Activated CD4-positive, alpha-beta T cell treated with anti-CD3 and anti-CD28 coated beads for 24 hours (primary cell): ENCODE data around the gene PEX14.

ENCODE experiments used
- DNase-seq, 2 donors: peaks; one replicate each; pipeline ENCODE4 v3.0.0-alpha.2; 2020; ENCODE audit warnings: low read depth in 2 of 2

The PEX14 gene

GRCh38 chr1:10544239-10544638 is 69.5 kb downstream of the PEX14 start:
- no peak for DNase-seq

DNA sequence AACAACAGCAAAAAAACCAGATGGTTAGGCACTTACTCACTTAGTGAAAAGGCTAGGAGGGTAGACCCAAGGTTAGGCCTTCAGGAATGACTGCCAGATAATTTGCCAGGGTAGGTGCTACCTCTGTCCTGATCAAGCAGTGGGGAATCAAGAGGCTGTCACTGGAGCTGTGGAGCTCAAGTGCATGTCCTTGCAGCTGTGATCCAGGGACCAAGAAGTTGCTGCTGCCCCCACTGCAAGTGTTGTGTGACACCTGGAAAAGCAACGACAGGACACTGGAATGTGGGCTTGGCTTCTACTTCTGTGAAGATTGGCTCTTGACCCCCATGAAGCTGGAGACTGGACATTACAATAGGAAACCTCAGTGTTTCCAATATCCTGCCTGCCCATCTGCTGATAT is 72.1 kb downstream of the PEX14 start:
- DNase-seq, result no peak

- no peak for DNase-seq
Measured at GRCh38 chr1:10549904-10550664, 75.3 kb downstream of the PEX14 start.

DNA sequence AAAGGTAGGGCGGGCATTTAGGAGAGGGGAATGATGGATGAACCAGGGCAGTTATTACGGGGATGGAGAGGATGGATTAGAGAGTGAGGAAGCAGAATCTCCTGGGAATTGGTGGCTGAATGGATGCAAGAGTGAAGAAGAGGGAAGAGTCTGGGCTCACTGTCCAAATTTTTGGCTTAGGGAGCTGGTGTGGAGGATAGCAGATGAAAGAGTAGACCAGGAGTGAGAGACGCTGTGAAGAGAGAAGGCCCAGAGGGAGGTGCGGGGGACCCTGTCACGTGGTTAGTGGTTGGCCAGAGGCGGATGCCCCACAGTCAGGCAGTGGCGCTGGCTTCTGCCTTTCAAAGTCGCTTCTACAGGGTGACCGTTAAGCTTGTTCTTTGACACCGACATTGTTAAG is 78.4 kb downstream of the PEX14 start:
- DNase-seq, result no peak

DNA sequence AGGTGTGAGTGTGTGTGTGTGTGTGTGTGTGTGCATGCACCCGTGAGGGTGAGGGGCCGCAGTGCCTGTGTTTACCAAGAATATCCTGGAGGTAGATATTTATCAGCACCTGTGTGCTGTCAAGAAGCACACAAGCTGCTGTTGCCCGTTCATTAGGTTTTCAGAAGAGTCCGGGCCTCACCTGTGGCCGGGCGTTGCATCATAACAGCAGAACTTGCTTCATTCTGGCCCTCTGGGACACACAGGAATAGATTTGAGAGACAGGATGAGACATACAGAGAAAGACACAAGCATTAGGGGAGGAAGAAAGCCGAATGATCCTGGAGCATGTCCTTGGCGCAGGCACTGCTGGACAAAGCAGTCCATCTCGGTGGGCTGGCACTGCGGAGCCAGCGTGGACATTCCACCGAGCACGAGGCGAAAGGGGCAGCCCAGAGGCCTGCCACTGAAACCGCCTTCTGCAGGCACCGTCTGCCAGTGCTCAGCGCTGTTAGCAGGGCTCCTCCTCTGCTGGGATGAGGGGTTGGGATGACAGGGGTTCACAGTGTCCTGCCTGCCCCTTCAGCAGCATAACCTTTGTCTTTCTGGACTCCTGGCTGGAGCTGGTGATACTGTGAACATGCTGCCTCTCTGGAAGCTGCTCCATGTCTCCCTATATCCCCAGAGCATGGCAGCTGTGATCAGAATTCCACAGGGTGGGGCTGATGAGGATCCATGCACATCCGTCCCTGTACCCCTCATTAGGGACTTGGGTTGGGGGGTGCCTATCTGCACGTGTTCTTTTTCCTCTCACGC is 81.1 kb downstream of the PEX14 start:
- no peak for DNase-seq

GRCh38 chr1:10556430-10557005 is 81.8 kb downstream of the PEX14 start:
- DNase-seq, result no peak

GRCh38 chr1:10557714-10558113 is 83.0 kb downstream of the PEX14 start:
- no peak for DNase-seq

DNA sequence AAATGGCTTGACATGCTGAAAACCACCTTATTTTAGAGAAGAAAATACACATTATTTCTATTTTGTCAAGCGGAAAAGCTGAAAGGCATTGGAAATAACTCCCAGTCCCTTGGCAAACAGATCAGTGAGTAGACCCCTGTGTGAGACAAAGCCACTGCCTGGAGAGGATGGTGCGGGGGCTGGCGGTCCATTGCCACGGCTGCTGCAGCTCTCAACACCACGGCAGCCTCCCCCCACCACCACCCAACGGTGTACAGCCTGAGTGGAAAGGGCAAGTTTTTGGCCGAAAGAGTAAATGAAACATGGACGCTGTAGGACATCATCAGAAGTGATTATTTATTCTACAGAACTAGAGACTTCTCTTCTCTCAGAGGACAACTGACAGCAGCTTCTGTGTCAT is 84.6 kb downstream of the PEX14 start:
- no peak for DNase-seq

DNA sequence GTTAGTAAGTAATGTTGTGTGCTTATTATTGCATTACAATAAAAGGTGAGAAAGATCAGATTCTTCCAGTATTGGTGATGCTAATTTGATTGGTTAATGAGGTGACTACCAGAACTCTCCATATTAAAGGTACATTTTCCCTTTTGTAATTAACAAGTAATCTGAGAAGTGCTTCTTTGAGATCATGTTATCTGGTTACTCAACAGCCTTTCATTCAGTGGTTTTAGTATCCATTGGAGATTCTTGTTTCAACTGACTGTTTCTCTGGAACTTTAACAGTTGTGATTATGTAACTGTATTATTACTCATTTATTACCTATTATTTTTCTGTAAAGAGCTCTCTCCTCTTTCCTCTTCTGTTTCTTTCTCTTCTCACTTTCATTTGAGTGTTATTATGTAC is 86.7 kb downstream of the PEX14 start:
- no peak for DNase-seq

GRCh38 chr1:10561955-10562354 is 87.2 kb downstream of the PEX14 start:
- no peak for DNase-seq

DNA sequence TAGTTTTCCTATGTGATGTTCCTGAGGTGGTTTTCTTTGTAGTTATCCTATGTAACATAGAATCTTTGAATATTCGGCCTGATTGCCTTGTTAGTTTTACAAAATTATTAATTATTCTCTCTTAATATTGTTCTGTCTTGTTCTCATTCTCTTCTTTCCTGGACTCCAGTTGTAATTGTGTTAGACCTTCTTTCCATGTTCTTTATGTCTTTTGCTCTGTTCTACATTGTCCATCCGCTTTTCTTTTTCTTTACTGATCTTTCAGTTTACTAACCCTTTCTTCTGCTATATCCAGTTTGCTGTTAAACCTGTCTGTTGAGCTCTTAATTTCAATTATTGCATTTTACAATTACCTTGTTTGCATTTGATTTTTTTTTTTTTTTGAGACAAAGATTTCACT is 89.3 kb downstream of the PEX14 start:
- DNase-seq, result no peak

- no peak for DNase-seq
Measured at GRCh38 chr1:10569531-10569930, 94.8 kb downstream of the PEX14 start.

GRCh38 chr1:10575616-10576015 is 100.9 kb downstream of the PEX14 start:
- no peak for DNase-seq

DNA sequence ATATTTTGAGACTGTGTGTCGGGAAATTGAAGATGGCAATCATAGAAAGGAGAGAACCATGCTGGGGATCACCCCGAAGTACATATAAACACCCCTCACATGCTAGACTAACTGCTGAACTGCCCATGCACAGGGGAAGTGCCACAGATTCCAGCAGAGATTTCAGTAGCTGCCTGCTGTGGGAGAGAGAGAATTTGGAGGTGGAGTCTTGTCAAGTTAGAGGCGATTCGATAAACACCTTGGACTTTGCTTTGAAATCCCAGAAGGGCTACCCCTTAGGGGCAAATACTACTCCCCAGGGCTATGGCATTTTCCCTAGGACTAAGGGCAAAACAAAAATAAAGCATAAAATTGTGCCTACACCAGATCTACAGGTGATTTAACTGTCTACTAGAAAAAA is 103.3 kb downstream of the PEX14 start:
- DNase-seq, result no peak

DNA sequence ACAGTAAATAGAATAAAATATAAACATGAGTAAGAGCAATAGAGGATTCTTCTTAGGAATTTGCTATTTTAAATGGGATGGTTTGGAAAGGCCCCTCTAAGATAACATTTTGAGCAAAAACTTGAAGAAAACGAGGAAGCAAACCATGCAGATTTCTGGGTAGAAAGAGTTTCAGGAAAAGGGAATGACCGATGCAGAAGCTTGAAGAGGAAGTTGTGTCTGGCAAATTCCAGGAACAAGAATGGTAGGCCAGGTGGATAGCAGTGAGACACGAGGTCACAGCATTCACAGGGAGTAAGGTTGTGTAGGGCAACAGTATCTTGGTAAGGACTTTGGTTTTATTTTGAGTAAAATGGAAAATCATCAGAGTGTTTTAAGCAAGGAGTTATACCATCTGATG is 108.9 kb downstream of the PEX14 start:
- DNase-seq, result no peak

GRCh38 chr1:10585242-10585641 is 110.5 kb downstream of the PEX14 start:
- no peak for DNase-seq

DNA sequence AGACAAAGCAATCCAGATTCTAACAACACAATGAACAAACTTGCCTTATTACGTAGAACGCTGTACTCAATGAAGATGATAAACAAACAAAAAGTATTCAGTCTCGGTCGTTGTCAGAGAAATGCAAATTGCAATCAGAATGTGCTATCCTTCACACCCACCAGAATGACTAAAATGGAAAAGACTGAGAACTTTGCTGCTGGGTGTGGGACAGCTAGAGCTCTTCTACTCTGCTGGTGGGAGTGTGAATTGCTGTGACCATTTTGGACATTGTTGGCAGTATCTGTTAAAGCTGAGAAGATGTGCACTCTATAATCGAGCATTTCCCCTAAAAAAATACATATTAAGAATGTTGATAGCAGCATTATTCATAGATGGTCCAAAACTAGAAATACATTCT is 111.4 kb downstream of the PEX14 start:
- DNase-seq, result no peak

DNA sequence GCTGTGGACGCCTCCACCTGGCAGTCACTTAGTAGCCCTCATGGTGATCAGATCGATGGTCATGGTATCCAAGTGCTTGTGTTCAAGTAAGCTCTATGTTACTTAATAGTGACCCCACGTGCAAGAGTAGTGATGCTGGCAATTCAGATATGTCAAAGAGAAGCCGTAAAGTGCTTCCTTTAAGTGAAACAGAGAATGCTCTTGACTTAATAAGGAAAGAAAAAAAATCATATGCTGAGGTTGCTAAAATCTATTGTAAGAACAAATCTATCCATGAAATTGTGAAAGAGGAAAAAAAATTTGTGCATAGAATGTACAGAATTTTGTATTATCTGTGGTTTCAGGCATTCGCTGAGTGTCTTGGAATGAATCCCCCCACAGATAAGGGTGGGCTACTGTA is 113.9 kb downstream of the PEX14 start:
- DNase-seq, result no peak

DNA sequence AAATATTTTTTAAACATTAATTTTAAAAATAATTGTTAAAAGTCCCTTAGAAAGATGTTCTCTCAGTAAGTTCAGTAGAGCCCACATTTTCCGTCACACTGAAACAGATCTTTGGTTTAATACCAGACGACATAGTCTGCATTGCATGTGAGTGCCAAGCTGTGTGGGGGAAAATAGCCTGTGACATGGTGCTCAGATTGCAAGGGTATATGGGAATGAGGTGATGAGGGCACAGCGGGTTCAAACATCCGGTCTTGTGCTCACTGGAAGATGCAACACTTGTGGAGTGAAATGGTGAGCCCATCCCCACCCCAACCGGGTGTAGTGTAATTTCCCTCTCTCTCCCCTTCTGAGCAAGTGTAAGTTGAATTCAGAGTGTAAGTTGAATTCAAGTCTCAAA is 114.3 kb downstream of the PEX14 start:
- DNase-seq, result no peak

DNA sequence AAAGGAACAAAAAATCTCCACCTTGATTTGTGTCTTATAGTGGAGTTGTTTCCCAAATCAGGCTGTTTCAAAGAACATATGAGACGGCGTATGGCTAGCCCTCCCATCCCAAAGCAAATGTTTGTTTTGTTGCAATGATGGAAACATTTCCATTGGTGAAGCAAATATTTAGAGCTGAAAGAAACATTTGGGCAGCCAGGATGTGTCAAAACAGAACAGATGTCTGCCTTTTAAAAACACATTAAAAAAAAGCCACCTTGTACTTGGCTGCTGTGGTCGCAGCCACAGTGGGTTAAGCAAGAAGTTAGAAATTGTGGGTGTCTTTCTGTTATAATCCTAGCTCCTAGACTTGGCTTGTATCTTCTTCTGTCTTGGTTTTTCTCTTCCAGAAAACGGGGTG is 116.3 kb downstream of the PEX14 start:
- DNase-seq, result no peak

DNA sequence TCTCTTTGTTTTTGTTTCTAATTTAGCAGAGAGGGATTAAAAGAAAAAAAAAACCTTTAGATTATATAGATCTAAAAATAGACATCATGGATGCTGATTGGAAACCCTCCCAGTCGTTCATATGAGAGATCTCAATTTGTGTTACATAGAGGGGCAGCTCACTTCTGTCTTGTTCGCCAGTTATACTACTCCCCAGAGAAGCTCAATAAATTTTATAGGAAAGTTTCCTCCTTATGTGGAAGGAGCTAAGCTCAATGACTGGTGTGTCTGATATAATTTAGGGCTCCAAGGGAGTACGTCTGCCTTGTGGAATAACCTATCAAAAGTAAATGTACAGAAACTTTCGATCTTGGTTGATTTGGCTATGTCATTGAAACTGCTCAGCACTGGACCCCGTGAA is 117.6 kb downstream of the PEX14 start:
- DNase-seq, result no peak

DNA sequence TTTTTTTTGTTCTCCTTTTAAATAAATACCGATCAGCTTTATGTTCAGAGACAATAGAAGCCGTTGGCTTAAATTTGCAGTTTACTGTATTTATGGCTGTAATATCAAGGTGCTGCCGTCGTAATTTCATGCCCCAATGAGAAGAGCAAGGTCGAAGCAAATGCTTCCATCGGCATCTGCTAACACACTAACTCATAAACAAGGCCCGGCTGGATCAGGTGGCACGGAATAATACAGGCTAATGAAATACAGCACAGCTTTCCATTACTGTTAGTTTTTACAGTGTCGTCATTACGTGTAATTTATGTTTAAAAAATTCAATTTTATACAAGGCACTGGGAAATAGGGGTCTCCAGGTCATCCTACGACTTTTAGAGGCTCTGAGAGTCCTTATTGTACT is 119.0 kb downstream of the PEX14 start:
- DNase-seq, result no peak

DNA sequence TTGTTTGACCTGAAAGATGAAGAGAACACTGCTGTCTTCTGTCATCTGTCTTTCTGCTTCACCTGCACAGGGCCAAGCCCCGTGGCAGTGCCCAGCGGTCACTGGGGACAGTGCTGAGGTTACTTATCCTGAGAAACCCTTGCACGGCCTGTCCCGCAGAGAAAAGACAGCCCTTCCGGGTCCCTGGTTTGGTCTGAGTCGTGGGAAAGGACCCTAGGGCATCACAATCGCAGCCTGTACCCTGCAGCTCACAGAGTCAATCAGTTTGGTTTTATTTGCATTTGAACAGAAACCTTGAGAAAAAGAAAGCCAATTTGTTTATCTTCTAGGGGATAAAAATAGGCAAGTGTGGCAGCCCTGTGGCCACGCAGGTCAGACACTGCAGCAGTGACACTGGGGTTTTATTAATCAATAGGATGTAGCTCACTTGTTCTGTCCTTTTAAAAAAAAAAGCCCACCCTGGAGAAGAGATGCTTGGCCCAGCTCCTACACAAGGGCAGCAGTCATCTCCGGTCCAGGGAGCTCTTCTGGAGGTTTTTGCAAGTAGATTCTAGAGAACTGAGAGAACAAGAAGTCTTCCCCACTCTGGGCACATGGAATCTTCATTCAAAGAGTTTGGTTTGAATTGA is 120.0 kb downstream of the PEX14 start:
- DNase-seq, result no peak
